Vagina (tissue), 2 donors: ENCODE data around the gene RASSF6. TPM values are rescaled to one million over a fixed set of nuclear protein-coding genes. Genes with fewer than 3 reads are reported as not detected.
A peak's percentile ranks its signal among the peaks of the same experiment; 100 is the strongest.
"Not testable (repeated sequence)": the region's sequence is repeated elsewhere in the genome, so short reads cannot be mapped to it uniquely, and the experiment has no call there.

Experiments
- DNase-seq, 2 donors: peaks; one replicate each; pipeline ENCODE4 v3.0.0-alpha.2; 2017; ENCODE audit errors: extremely low spot score in 2 of 2
- H3K27ac ChIP-seq: fragments of 200-600 bp; sonication (generic); one replicate; pipeline ENCODE4 v1.5.1; 2019
- H3K27me3 ChIP-seq: fragments of 200-600 bp; sonication (generic); one replicate; pipeline ENCODE4 v1.5.1; 2019
- H3K36me3 ChIP-seq, 2 donors: fragments of 200-600 bp; sonication (generic); one replicate each; pipeline ENCODE4 v1.5.1; 2017 to 2019
- H3K4me1 ChIP-seq: fragments of 200-600 bp; sonication (generic); one replicate; pipeline ENCODE4 v1.5.1; 2019
- H3K4me3 ChIP-seq, 2 donors: fragments of 200-600 bp; sonication (generic); 1 replicate in 1 of 2; 2 replicates in 1 of 2; pipeline ENCODE4 v1.5.1; 2016 to 2019
- H3K9me3 ChIP-seq: fragments of 200-600 bp; sonication (generic); one replicate; pipeline ENCODE4 v1.5.1; 2019
- CTCF ChIP-seq, 3 experiments: fragments of 450-650 bp in 2 of 3; fragments of 200-600 bp in 1 of 3; sonication (generic) in 1 of 3; IDR thresholded peaks; one replicate each; pipeline ENCODE4 v1.5.1; 2017 to 2019; ENCODE audit warnings: antibody characterized with exemption in 3 of 3, mild to moderate bottlenecking in 2 of 3, moderate library complexity in 2 of 3
- POLR2A ChIP-seq, 2 donors: fragments of 450-650 bp; IDR thresholded peaks; one replicate each; pipeline ENCODE4 v1.6.1; 2017; ENCODE audit warnings: antibody characterized with exemption in 2 of 2, mild to moderate bottlenecking in 2 of 2, moderate library complexity in 2 of 2
- POLR2AphosphoS5 ChIP-seq, 2 donors: sonication (generic); formaldehyde crosslinking; IDR thresholded peaks; one replicate each; pipeline ENCODE4 v1.9.0; 2017; ENCODE audit warnings: antibody characterized with exemption in 2 of 2, mild to moderate bottlenecking in 2 of 2, low read depth in 1 of 2; ENCODE audit not compliant: insufficient read depth in 1 of 2
- intact Hi-C: fragments of 100-400 bp; cut with DNase I; formaldehyde crosslinking; loops from one replicate; pipeline ENCODE4 v1.15.1; 2023
- total RNA-seq: library from RNA; depleted of rRNA; stranded (reverse); fragments of >200 nt; gene quantifications from one replicate; pipeline ENCODE4 v1.2.3, GENCODE V29; 2016

RASSF6 gene
- total RNA-seq, 1 donor from 2014 or later: 16.9 TPM

- H3K27me3 ChIP-seq: no peaks in the 10 kb centered on the region
- H3K4me1 ChIP-seq: no peaks in the 10 kb centered on the region
- H3K9me3 ChIP-seq: no peaks in the 10 kb centered on the region
- no peak for TF ChIP-seq CTCF (IDR thresholded peaks at IDR 0.05)
- no peak for TF ChIP-seq POLR2AphosphoS5 (IDR thresholded peaks at IDR 0.05; ENCODE audit: insufficient read depth in 1 of 2, low read depth in 1 of 2)
- TF ChIP-seq POLR2A (IDR thresholded peaks at IDR 0.05): no peak
- no peaks in the 10 kb centered on the region for H3K36me3 ChIP-seq
- no peak overlapping the region for H3K27ac ChIP-seq
- no peak overlapping the region for H3K4me3 ChIP-seq
- no peak for DNase-seq
- intact Hi-C loops: no loop called here
These were observed 43.9 kb downstream of the RASSF6 start for GRCh38 chr4:73576381-73576780.

- no peak overlapping the region for H3K27ac ChIP-seq
- H3K36me3 ChIP-seq: no peaks in the 10 kb centered on the region
- no peak overlapping the region for H3K4me3 ChIP-seq
- H3K4me1 ChIP-seq: no peaks in the 10 kb centered on the region
- no peaks in the 10 kb centered on the region for H3K27me3 ChIP-seq
- TF ChIP-seq POLR2A (IDR thresholded peaks at IDR 0.05): no peak
- no peak for TF ChIP-seq POLR2AphosphoS5 (IDR thresholded peaks at IDR 0.05; ENCODE audit: insufficient read depth in 1 of 2, low read depth in 1 of 2)
- TF ChIP-seq CTCF (IDR thresholded peaks at IDR 0.05): no peak
- intact Hi-C loops: no loop called here
- DNase-seq: no peak
- H3K9me3 ChIP-seq: no peaks in the 10 kb centered on the region
These were observed 44.6 kb downstream of the RASSF6 start for GRCh38 chr4:73575660-73576059.

GRCh38 chr4:73573794-73574528 is 46.3 kb downstream of the RASSF6 start:
- TF ChIP-seq CTCF (IDR thresholded peaks at IDR 0.05) (peak; percentile 21 to 39 (median 32)), POLR2AphosphoS5 (IDR thresholded peaks at IDR 0.05; ENCODE audit: insufficient read depth in 1 of 2, low read depth in 1 of 2) (no peak), POLR2A (IDR thresholded peaks at IDR 0.05) (no peak)
- no peak for DNase-seq
- H3K27ac ChIP-seq: no peak overlapping the region
- H3K9me3 ChIP-seq: no peaks in the 10 kb centered on the region
- no peaks in the 10 kb centered on the region for H3K27me3 ChIP-seq
- H3K4me1 ChIP-seq: no peaks in the 10 kb centered on the region
- H3K4me3 ChIP-seq: no peak overlapping the region
- intact Hi-C loops: loop anchor here (1.0 kb wide), 1 partner anchor 19 kb away; no protein-coding TSS in a partner anchor
- no peaks in the 10 kb centered on the region for H3K36me3 ChIP-seq

- H3K4me3 ChIP-seq, DNase-seq, H3K27ac ChIP-seq, intact Hi-C loops, H3K4me1 ChIP-seq, H3K36me3 ChIP-seq, H3K27me3 ChIP-seq, H3K9me3 ChIP-seq: not testable (repeated sequence)
These were observed 69.4 kb downstream of the RASSF6 start for GRCh38 chr4:73550865-73551264.

- intact Hi-C loops: no loop called here
- no peak overlapping the region for H3K27ac ChIP-seq
- no peak overlapping the region for H3K4me3 ChIP-seq
- no peaks in the 10 kb centered on the region for H3K27me3 ChIP-seq
- no peaks in the 10 kb centered on the region for H3K36me3 ChIP-seq
- DNase-seq: no peak
- no peak for TF ChIP-seq POLR2A (IDR thresholded peaks at IDR 0.05)
- TF ChIP-seq POLR2AphosphoS5 (IDR thresholded peaks at IDR 0.05; ENCODE audit: insufficient read depth in 1 of 2, low read depth in 1 of 2): no peak
- no peak for TF ChIP-seq CTCF (IDR thresholded peaks at IDR 0.05)
- H3K4me1 ChIP-seq: no peaks in the 10 kb centered on the region
- H3K9me3 ChIP-seq: no peaks in the 10 kb centered on the region
These were observed 75.6 kb downstream of the RASSF6 start for GRCh38 chr4:73544620-73545019.
